Karpas-422 (cell line): Measurements from ENCODE around the gene VWA5B2. TPM values are rescaled to one million over a fixed set of nuclear protein-coding genes. Genes with fewer than 3 reads are reported as not detected.
"Not testable (repeated sequence)": the region's sequence is repeated elsewhere in the genome, so short reads cannot be mapped to it uniquely, and the experiment has no call there.

Experiments
- DNase-seq: peaks from one replicate; pipeline ENCODE4 v3.0.0-alpha.2; 2015
- H2AFZ ChIP-seq: fragments of 200-600 bp; sonication (generic); 2 replicates; pipeline ENCODE4 v1.6.1; 2014; ENCODE audit warnings: antibody characterized with exemption, low read length, mixed read lengths
- H3K27ac ChIP-seq: fragments of 200-600 bp; sonication (generic); 2 replicates; pipeline ENCODE4 v1.5.1; 2014; ENCODE audit warnings: mild to moderate bottlenecking, low read length, moderate library complexity
- H3K27me3 ChIP-seq: fragments of 200-600 bp; sonication (generic); 2 replicates; pipeline ENCODE4 v1.6.1; 2014; ENCODE audit warnings: low read length, mixed read lengths
- H3K36me3 ChIP-seq: fragments of 200-600 bp; sonication (generic); 2 replicates; pipeline ENCODE4 v1.6.1; 2014; ENCODE audit warnings: low read length, mixed read lengths; ENCODE audit not compliant: insufficient read depth
- H3K4me1 ChIP-seq: fragments of 200-600 bp; sonication (generic); 2 replicates; pipeline ENCODE4 v1.6.1; 2014; ENCODE audit warnings: mild to moderate bottlenecking, low read length, mixed read lengths
- H3K4me2 ChIP-seq: fragments of 200-600 bp; sonication (generic); 2 replicates; pipeline ENCODE4 v1.6.1; 2014; ENCODE audit warnings: low read length, low read depth, mild to moderate bottlenecking; ENCODE audit not compliant: poor library complexity, severe bottlenecking
- H3K4me3 ChIP-seq: fragments of 200-600 bp; sonication (generic); 2 replicates; pipeline ENCODE4 v1.5.1; 2014; ENCODE audit warnings: mild to moderate bottlenecking, antibody characterized with exemption, low read length, mixed read lengths
- H3K79me2 ChIP-seq: fragments of 200-600 bp; sonication (generic); 2 replicates; pipeline ENCODE4 v1.6.1; 2014; ENCODE audit warnings: mild to moderate bottlenecking, low read length, mixed read lengths
- H3K9ac ChIP-seq: fragments of 200-600 bp; sonication (generic); 2 replicates; pipeline ENCODE4 v1.6.0; 2014; ENCODE audit warnings: low read length
- H3K9me2 ChIP-seq: fragments of 200-600 bp; sonication (generic), shearing (Covaris generic); replicated peaks from 2 replicates; pipeline ENCODE4 v1.6.0; 2014; ENCODE audit warnings: mild to moderate bottlenecking, low read length, moderate library complexity; ENCODE audit not compliant: insufficient read depth
- H3K9me3 ChIP-seq: fragments of 300-700, 200-600 bp; sonication (generic); 2 replicates; pipeline ENCODE4 v1.6.1; 2014; ENCODE audit warnings: low read length, mixed read lengths
- H4K20me1 ChIP-seq: fragments of 200-600 bp; sonication (generic); 2 replicates; pipeline ENCODE4 v1.6.1; 2014; ENCODE audit warnings: mild to moderate bottlenecking, antibody characterized with exemption, low read length, low read depth; ENCODE audit not compliant: insufficient read depth
- total RNA-seq: library from RNA; depleted of rRNA; stranded (reverse); fragments of >200 nt; shearing (Covaris generic); gene quantifications from 2 replicates; pipeline ENCODE4 v1.2.3, GENCODE V29; 2014; ENCODE audit warnings: low replicate concordance

VWA5B2 gene
- total RNA-seq, 1 experiment from 2014 or later, result not detected

- no peak within 1 kb of the TSS; the same call in 1 of the 2 replicates for H3K27ac ChIP-seq
- H3K9ac ChIP-seq, result peak within 1 kb of the TSS; percentile 86
- peak within 1 kb of the TSS; percentile 87 for H3K4me3 ChIP-seq
- peak; percentile 90 for DNase-seq
- H3K27me3 ChIP-seq, result no peaks in the 10 kb centered on the region
- H3K4me1 ChIP-seq, result peaks cover 18% of the 10 kb centered on the region
- H3K9me2 ChIP-seq, result no peaks in the 10 kb centered on the region
- H3K79me2 ChIP-seq, result peaks cover 6% of the 10 kb centered on the region
- no peaks in the 10 kb centered on the region for H3K9me3 ChIP-seq
- H2AFZ ChIP-seq, result peak within 1 kb of the TSS; percentile 93
- no peaks in the 10 kb centered on the region for H3K36me3 ChIP-seq
- peaks cover 3% of the 10 kb centered on the region; the same call in 1 of the 2 replicates for H4K20me1 ChIP-seq
- H3K4me2 ChIP-seq, result peak within 1 kb of the TSS; percentile 92
These were observed 32.0 kb downstream of the VWA5B2 start, which contains the start of gene CAMK2N2 for GRCh38 chr3:184261270-184261853. Gene CAMK2N2, minus strand, starts transcription at chr3:184261553. Its CDS starts 268 bp downstream, at chr3:184261285.

GRCh38 chr3:184261854-184262763 lies 32.7 kb downstream of the VWA5B2 start:
- Histone ChIP-seq H3K9me2 (no peaks in the 10 kb centered on the region), H3K36me3 (no peaks in the 10 kb centered on the region), H3K27me3 (no peaks in the 10 kb centered on the region), H3K9me3 (no peaks in the 10 kb centered on the region), H3K79me2 (peaks cover 6% of the 10 kb centered on the region), H3K4me3 (peak overlapping the region; percentile 87), H4K20me1 (peaks cover 3% of the 10 kb centered on the region; the same call in 1 of the 2 replicates), H3K4me1 (peaks cover 18% of the 10 kb centered on the region), H3K4me2 (peak overlapping the region; percentile 81), H2AFZ (peak overlapping the region; percentile 93), H3K27ac (no peak overlapping the region), H3K9ac (peak overlapping the region; percentile 75)
- peak; percentile 79 for DNase-seq

GRCh38 chr3:184262764-184263179 lies 33.4 kb downstream of the VWA5B2 start:
- H3K4me2 ChIP-seq, result no peak overlapping the region
- H3K27me3 ChIP-seq, result no peaks in the 10 kb centered on the region
- no peaks in the 10 kb centered on the region for H3K36me3 ChIP-seq
- peaks cover 6% of the 10 kb centered on the region for H3K79me2 ChIP-seq
- H2AFZ ChIP-seq, result no peak overlapping the region
- no peak overlapping the region for H3K27ac ChIP-seq
- H3K9me3 ChIP-seq, result no peaks in the 10 kb centered on the region
- H4K20me1 ChIP-seq, result peaks cover 3% of the 10 kb centered on the region; the same call in 1 of the 2 replicates
- peaks cover 18% of the 10 kb centered on the region for H3K4me1 ChIP-seq
- H3K9me2 ChIP-seq, result no peaks in the 10 kb centered on the region
- H3K9ac ChIP-seq, result no peak overlapping the region
- no peak for DNase-seq
- H3K4me3 ChIP-seq, result no peak overlapping the region

- H3K9ac ChIP-seq, H3K36me3 ChIP-seq, H2AFZ ChIP-seq, H3K9me3 ChIP-seq, DNase-seq, H3K4me2 ChIP-seq, H3K79me2 ChIP-seq, H4K20me1 ChIP-seq, H3K27me3 ChIP-seq, H3K9me2 ChIP-seq, H3K4me3 ChIP-seq, H3K4me1 ChIP-seq, H3K27ac ChIP-seq: not testable (repeated sequence)
These were observed 37.9 kb downstream of the VWA5B2 start for GRCh38 chr3:184267249-184267648.

- no peak for DNase-seq
- H4K20me1 ChIP-seq, result no peaks in the 10 kb centered on the region
These were observed 42.9 kb downstream of the VWA5B2 start for GRCh38 chr3:184272269-184272668.

GRCh38 chr3:184275381-184275701 lies 46.0 kb downstream of the VWA5B2 start:
- Histone ChIP-seq H3K9ac (no peak overlapping the region), H3K27me3 (no peaks in the 10 kb centered on the region), H3K4me3 (no peak overlapping the region), H3K27ac (no peak overlapping the region), H3K4me2 (no peak overlapping the region), H3K9me3 (no peaks in the 10 kb centered on the region), H2AFZ (no peak overlapping the region), H3K36me3 (no peaks in the 10 kb centered on the region), H4K20me1 (no peaks in the 10 kb centered on the region), H3K4me1 (no peaks in the 10 kb centered on the region), H3K9me2 (no peaks in the 10 kb centered on the region), H3K79me2 (no peaks in the 10 kb centered on the region)
- DNase-seq, result no peak

More at GRCh38 chr3:184272269-184272668, 42.9 kb downstream of the VWA5B2 start:
- Histone ChIP-seq H3K27ac (no peak overlapping the region), H3K9ac (no peak overlapping the region), H3K79me2 (no peaks in the 10 kb centered on the region), H2AFZ (no peak overlapping the region), H3K9me2 (no peaks in the 10 kb centered on the region), H3K4me2 (no peak overlapping the region), H3K4me3 (no peak overlapping the region), H3K36me3 (no peaks in the 10 kb centered on the region), H3K27me3 (no peaks in the 10 kb centered on the region), H3K4me1 (no peaks in the 10 kb centered on the region), H3K9me3 (no peaks in the 10 kb centered on the region)

- no peak within 1 kb of the TSS for H2AFZ ChIP-seq
- H3K9me3 ChIP-seq, result no peaks in the 10 kb centered on the region
- no peaks in the 10 kb centered on the region for H3K4me1 ChIP-seq
- no peak within 1 kb of the TSS for H3K4me2 ChIP-seq
- no peaks in the 10 kb centered on the region for H4K20me1 ChIP-seq
- no peaks in the 10 kb centered on the region for H3K9me2 ChIP-seq
- H3K36me3 ChIP-seq, result no peaks in the 10 kb centered on the region
- H3K9ac ChIP-seq, result no peak within 1 kb of the TSS
- H3K27me3 ChIP-seq, result no peaks in the 10 kb centered on the region
- H3K79me2 ChIP-seq, result no peaks in the 10 kb centered on the region
- DNase-seq, result no peak
- H3K4me3 ChIP-seq, result no peak within 1 kb of the TSS
- H3K27ac ChIP-seq, result no peak within 1 kb of the TSS
These were observed 46.9 kb downstream of the VWA5B2 start, which contains the start of gene ECE2 for GRCh38 chr3:184275961-184276910. Gene ECE2, plus strand, starts transcription at chr3:184276022. Its CDS starts 132 bp downstream, at chr3:184276154.
